HepG2 (cell line): ENCODE results near the gene CAPZA3. TPM values are rescaled to one million over a fixed set of nuclear protein-coding genes. Genes with fewer than 3 reads are reported as not detected.

Experiments used
- ATAC-seq: fragments of 200-7000 bp; cut with Tn5 transposase; 3 replicates; pipeline ENCODE4 v1.9.1; 2020; ENCODE audit warnings: mild to moderate bottlenecking, moderate library complexity
- BruUV-seq: library from RNA; stranded (reverse); fragments of 400-500 nt; replicated peaks from 2 replicates; lab custom pipeline; 2021; lab: Mats Ljungman, UMichigan
- CTCF ChIA-PET: fragments of 300-600 bp; formaldehyde crosslinking; extraction: SDS; loops from one replicate; lab custom pipeline; 2021; ENCODE audit warnings: low total read pairs, inconsistent platforms, low intra/inter-chr PET ratio; lab: Yijun Ruan, JAX
- POLR2A ChIA-PET: fragments of 350-600 bp; sonication (Branson Sonifier 250); formaldehyde crosslinking; loops from one replicate; lab custom pipeline; 2020; ENCODE audit warnings: antibody characterized with exemption, inconsistent platforms; lab: Yijun Ruan, JAX
- DNase-seq: peaks from one replicate; pipeline ENCODE4 v3.0.0-alpha.2; 2015; ENCODE audit warnings: low spot score
- FAIRE-seq: peaks from 3 replicates; lab custom pipeline; 2011; peaks lifted over from hg19 to GRCh38; lab: Jason Lieb, UNC
- H2AFZ ChIP-seq: one replicate; pipeline ENCODE4 v1.6.1; 2011; ENCODE audit warnings: low read length, inconsistent platforms
- H3K27ac ChIP-seq: fragments of 300-600 bp; 3 replicates; pipeline ENCODE4 v1.8.0; 2011; ENCODE audit warnings: mixed run types, mild to moderate bottlenecking, mixed read lengths, low read length, inconsistent platforms; ENCODE audit not compliant: insufficient read depth; ENCODE audit errors: extremely low read length
- H3K27me3 ChIP-seq, 2 experiments: fragments of 200-600 bp in 1 of 2; 2 replicates in 1 of 2; 3 replicates in 1 of 2; pipeline versions ENCODE4 v1.6.0 to v1.8.0; 2011; ENCODE audit warnings: low read length in 2 of 2, mild to moderate bottlenecking in 2 of 2, moderate library complexity in 2 of 2, inconsistent platforms in 1 of 2; ENCODE audit not compliant: insufficient read depth in 2 of 2, control insufficient read depth in 1 of 2
- H3K36me3 ChIP-seq, 2 experiments: fragments of 200-600 bp in 1 of 2; replicated peaks in 1 of 2; 2 replicates in 1 of 2; 3 replicates in 1 of 2; pipeline versions ENCODE4 v1.5.1 to v1.8.0; 2011; ENCODE audit warnings: low read length in 2 of 2, inconsistent platforms in 1 of 2; ENCODE audit not compliant: insufficient read depth in 2 of 2, control insufficient read depth in 1 of 2
- H3K4me1 ChIP-seq: 2 replicates; pipeline ENCODE4 v1.5.1; 2012; ENCODE audit warnings: low read length, inconsistent platforms; ENCODE audit not compliant: insufficient read depth
- H3K4me2 ChIP-seq: 2 replicates; pipeline ENCODE4 v1.6.0; 2011; ENCODE audit warnings: low read depth, low read length, inconsistent platforms
- H3K4me3 ChIP-seq, 3 experiments: fragments of 200-600 bp in 1 of 3; sonication (generic), shearing (Covaris generic) in 1 of 3; replicated peaks in 1 of 3; 2 replicates each; pipeline ENCODE4 v1.5.1; 2011 to 2016; ENCODE audit warnings: low read length in 3 of 3, inconsistent platforms in 2 of 3, low read depth in 2 of 3, mild to moderate bottlenecking in 2 of 3, control low read depth in 1 of 3, mixed read lengths in 1 of 3; ENCODE audit not compliant: insufficient read depth in 1 of 3
- H3K79me2 ChIP-seq: one replicate; pipeline ENCODE4 v1.6.1; 2011; ENCODE audit warnings: low read length, inconsistent platforms; ENCODE audit not compliant: insufficient read depth
- H3K9ac ChIP-seq: 2 replicates; pipeline ENCODE4 v1.6.0; 2011; ENCODE audit warnings: mild to moderate bottlenecking, low read depth, low read length, inconsistent platforms; ENCODE audit not compliant: insufficient read depth
- H3K9me3 ChIP-seq: 2 replicates; pipeline ENCODE4 v1.5.1; 2012; ENCODE audit warnings: mild to moderate bottlenecking, low read length
- H4K20me1 ChIP-seq: 2 replicates; pipeline ENCODE4 v1.6.0; 2011; ENCODE audit warnings: inconsistent platforms, mild to moderate bottlenecking, low read length, moderate library complexity; ENCODE audit not compliant: insufficient read depth
- HDAC2 ChIP-seq: sonication (generic); formaldehyde crosslinking; IDR thresholded peaks from 2 replicates; pipeline ENCODE4 v1.4.0; 2020; ENCODE audit warnings: missing genetic modification reagents
- MAZ ChIP-seq, 2 experiments: sonication (generic) in 1 of 2; formaldehyde crosslinking in 1 of 2; IDR thresholded peaks; 2 replicates each; pipeline versions ENCODE4 v1.5.0 to v1.6.1; 2012 to 2020; ENCODE audit warnings: low read depth in 2 of 2, mild to moderate bottlenecking in 2 of 2, borderline replicate concordance in 1 of 2, improper control_type of control experiment in 1 of 2, low read length in 1 of 2, missing genetic modification reagents in 1 of 2, moderate library complexity in 1 of 2
- NCOA2 ChIP-seq: sonication (generic); formaldehyde crosslinking; IDR thresholded peaks from 2 replicates; pipeline ENCODE4 v1.8.0; 2022; ENCODE audit warnings: inconsistent platforms
- SNRNP70 ChIP-seq: fragments of 200-400 bp; formaldehyde crosslinking; IDR thresholded peaks from 2 replicates; pipeline ENCODE4 v1.6.1; 2017; ENCODE audit warnings: mild to moderate bottlenecking, low read depth, low read length, moderate library complexity
- YEATS4 ChIP-seq: sonication (generic); formaldehyde crosslinking; IDR thresholded peaks from 2 replicates; pipeline ENCODE4 v1.4.0; 2020; ENCODE audit warnings: missing genetic modification reagents, borderline replicate concordance
- ZBTB1 ChIP-seq: sonication (generic); formaldehyde crosslinking; IDR thresholded peaks from 2 replicates; pipeline ENCODE4 v1.4.0; 2020; ENCODE audit warnings: missing genetic modification reagents, borderline replicate concordance
- ZGPAT ChIP-seq: IDR thresholded peaks from 2 replicates; pipeline ENCODE4 v1.6.1; 2016; ENCODE audit warnings: mild to moderate bottlenecking
- ZNF747 ChIP-seq: sonication (generic); formaldehyde crosslinking; IDR thresholded peaks from 2 replicates; pipeline ENCODE4 v1.8.1; 2023; ENCODE audit warnings: missing genetic modification reagents, mild to moderate bottlenecking, borderline replicate concordance
- ZNF768 ChIP-seq: sonication (generic); formaldehyde crosslinking; IDR thresholded peaks from 2 replicates; pipeline ENCODE4 v1.4.0; 2020; ENCODE audit warnings: missing genetic modification reagents
- WGBS: methylation state at CpG from one replicate; pipeline ENCODE4 v1.1.6; 2017; ENCODE audit warnings: low lambda C conversion rate; 5-methylcytosine and 5-hydroxymethylcytosine counted together
- in situ Hi-C: cut with HindIII; loops from 2 replicates; pipeline ENCODE4 v1.10.0; 2017; ENCODE audit warnings: low pct_unique_long_range_greater_than_20kb; ENCODE audit not compliant: extremely low pct_ligation_motif_present
- intact Hi-C: fragments of 100-400 bp; cut with micrococcal nuclease; formaldehyde crosslinking; loops from one replicate; pipeline ENCODE4 v1.10.0; 2022; ENCODE audit not compliant: unreplicated experiment
- polyA plus RNA-seq, 8 experiments: library from polyadenylated mRNA; depleted of rRNA in 3 of 8; stranded (reverse) in 7 of 8; unstranded in 1 of 8; fragments of >200 nt; fragmentation: Illumina TruSeq in 4 of 8; extraction: Trizol in 4 of 8; gene quantifications; 2 replicates each; pipeline versions ENCODE4 v1.2.1 to v1.2.3, GENCODE V29; 2011 to 2016; ENCODE audit warnings: low read depth in 4 of 8, missing spikeins in 1 of 8, mixed read lengths in 1 of 8; ENCODE audit not compliant: insufficient read depth in 1 of 8
- total RNA-seq, 5 experiments: library from RNA; depleted of rRNA; stranded (reverse); fragments of >200 nt; fragmentation: Illumina TruSeq; extraction: Trizol; gene quantifications; 2 replicates each; pipeline ENCODE4 v1.2.3, GENCODE V29; 2016; ENCODE audit warnings: low read depth in 1 of 5

Gene CAPZA3
- total and polyA plus RNA-seq, 2 of the 13 experiments (the other 11 are each of a cell fraction or from before 2014, with no cell fraction given) = not detected

- H3K4me2 ChIP-seq = no peak overlapping the region
- WGBS = 4% methylated on average over 2 of the region's 2 CpGs
- no TSS peak for BruUV-seq
- in situ Hi-C loops (no loop called here), intact Hi-C loops (no loop called here)
- no peak overlapping the region for H3K27ac ChIP-seq
- CTCF ChIA-PET = no interaction called here
- H3K36me3 ChIP-seq = no peaks in the 10 kb centered on the region
- H3K79me2 ChIP-seq = no peaks in the 10 kb centered on the region
- TF ChIP-seq ZGPAT (CRISPR knock-in tag) (no peak), MAZ (IDR thresholded peaks at IDR 0.05; ENCODE audit: borderline replicate concordance, low read depth, low read length) (no peak), MAZ (CRISPR knock-in tag; IDR thresholded peaks at IDR 0.05; ENCODE audit: low read depth) (no peak), ZBTB1 (CRISPR knock-in tag) (no peak), ZNF768 (CRISPR knock-in tag) (no peak), HDAC2 (CRISPR knock-in tag) (no peak), ZNF747 (no peak), SNRNP70 (no peak), NCOA2 (CRISPR knock-in tag) (no peak), YEATS4 (CRISPR knock-in tag) (no peak)
- no peak overlapping the region for H2AFZ ChIP-seq
- no peak for ATAC-seq
- FAIRE-seq = no peak
- POLR2A ChIA-PET = no interaction called here
- DNase-seq = no peak
- H3K9ac ChIP-seq = no peak overlapping the region
- no peaks in the 10 kb centered on the region for H4K20me1 ChIP-seq
- no peaks in the 10 kb centered on the region for H3K4me1 ChIP-seq
- H3K9me3 ChIP-seq = no peaks in the 10 kb centered on the region
- 0 out of 5 replicates have a peak, but pooled peaks cover 0 to 5% of the 10 kb centered on the region in 2 experiments for H3K27me3 ChIP-seq
- H3K4me3 ChIP-seq = no peak overlapping the region
Observed at GRCh38 chr12:18751866-18752265, 13.9 kb downstream of the CAPZA3 start.
